Fibroblast of villous mesenchyme (primary cell): ENCODE measurements around the gene WDR64. TPM values are rescaled to one million over a fixed set of nuclear protein-coding genes. Genes with fewer than 3 reads are reported as not detected.
"Not testable (repeated sequence)": the region's sequence is repeated elsewhere in the genome, so short reads cannot be mapped to it uniquely, and the experiment has no call there.

Experiments
- DNase-seq: peaks from one replicate; pipeline ENCODE4 v3.0.0-alpha.2; 2010; ENCODE audit warnings: low read depth
- H3K4me3 ChIP-seq: 2 replicates; pipeline ENCODE4 v1.5.1; 2011; ENCODE audit warnings: low read depth, mild to moderate bottlenecking, low read length
- total RNA-seq: library from RNA; depleted of rRNA; stranded (reverse); fragments of >200 nt; gene quantifications from 2 replicates; pipeline ENCODE4 v1.2.3, GENCODE V29; 2012
- TF ChIP-seq, protein P1 (sequence below): IDR thresholded peaks from 2 replicates; pipeline ENCODE4 v1.5.1; 2012; ENCODE audit warnings: low read depth, mild to moderate bottlenecking, low read length; ENCODE audit not compliant: insufficient read depth

Gene WDR64
- total RNA-seq, 1 donor: not detected

GRCh38 chr1:241802863-241803262, 150.8 kb downstream of the WDR64 start:
- H3K4me3 ChIP-seq: no peak overlapping the region
- DNase-seq: no peak
- TF ChIP-seq, protein P1, sequence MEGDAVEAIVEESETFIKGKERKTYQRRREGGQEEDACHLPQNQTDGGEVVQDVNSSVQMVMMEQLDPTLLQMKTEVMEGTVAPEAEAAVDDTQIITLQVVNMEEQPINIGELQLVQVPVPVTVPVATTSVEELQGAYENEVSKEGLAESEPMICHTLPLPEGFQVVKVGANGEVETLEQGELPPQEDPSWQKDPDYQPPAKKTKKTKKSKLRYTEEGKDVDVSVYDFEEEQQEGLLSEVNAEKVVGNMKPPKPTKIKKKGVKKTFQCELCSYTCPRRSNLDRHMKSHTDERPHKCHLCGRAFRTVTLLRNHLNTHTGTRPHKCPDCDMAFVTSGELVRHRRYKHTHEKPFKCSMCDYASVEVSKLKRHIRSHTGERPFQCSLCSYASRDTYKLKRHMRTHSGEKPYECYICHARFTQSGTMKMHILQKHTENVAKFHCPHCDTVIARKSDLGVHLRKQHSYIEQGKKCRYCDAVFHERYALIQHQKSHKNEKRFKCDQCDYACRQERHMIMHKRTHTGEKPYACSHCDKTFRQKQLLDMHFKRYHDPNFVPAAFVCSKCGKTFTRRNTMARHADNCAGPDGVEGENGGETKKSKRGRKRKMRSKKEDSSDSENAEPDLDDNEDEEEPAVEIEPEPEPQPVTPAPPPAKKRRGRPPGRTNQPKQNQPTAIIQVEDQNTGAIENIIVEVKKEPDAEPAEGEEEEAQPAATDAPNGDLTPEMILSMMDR: no peak

GRCh38 chr1:241804706-241805105, 152.6 kb downstream of the WDR64 start:
- DNase-seq, H3K4me3 ChIP-seq: not testable (repeated sequence)

- H3K4me3 ChIP-seq: no peak overlapping the region
- DNase-seq: peak; percentile 91
- TF ChIP-seq, protein P1: no peak
Measured at GRCh38 chr1:241808265-241808664, 156.2 kb downstream of the WDR64 start.

DNA sequence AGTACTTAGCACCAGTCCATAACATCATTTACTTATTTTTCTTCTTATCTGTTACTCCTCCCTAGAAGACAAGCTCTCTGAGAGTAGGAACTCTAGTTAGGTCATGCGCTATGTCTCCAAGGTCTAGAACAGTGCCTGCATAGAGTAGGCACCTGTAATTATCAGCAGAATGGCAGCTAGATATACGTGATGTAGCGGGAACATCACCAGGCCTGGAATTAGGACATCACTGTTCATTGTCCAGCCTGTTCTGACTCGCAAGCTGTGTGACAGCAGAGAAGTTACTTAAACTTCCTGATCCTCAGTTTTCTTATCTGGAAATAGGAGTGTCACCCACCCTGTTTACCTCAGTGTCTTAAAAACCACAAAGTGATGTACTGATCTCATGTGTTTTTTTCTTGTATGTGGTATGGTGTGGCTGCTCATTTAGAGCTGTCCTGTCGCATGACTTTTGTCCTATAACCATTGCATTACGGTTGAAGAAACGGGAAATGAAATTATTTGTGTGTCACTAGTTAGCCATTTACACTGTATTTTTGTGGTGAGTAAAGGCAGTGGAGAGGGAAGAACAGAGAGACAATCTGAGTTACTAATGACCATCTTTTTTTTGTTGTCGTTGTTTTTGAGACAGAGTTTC, 158.8 kb downstream of the WDR64 start:
- DNase-seq: no peak

DNA sequence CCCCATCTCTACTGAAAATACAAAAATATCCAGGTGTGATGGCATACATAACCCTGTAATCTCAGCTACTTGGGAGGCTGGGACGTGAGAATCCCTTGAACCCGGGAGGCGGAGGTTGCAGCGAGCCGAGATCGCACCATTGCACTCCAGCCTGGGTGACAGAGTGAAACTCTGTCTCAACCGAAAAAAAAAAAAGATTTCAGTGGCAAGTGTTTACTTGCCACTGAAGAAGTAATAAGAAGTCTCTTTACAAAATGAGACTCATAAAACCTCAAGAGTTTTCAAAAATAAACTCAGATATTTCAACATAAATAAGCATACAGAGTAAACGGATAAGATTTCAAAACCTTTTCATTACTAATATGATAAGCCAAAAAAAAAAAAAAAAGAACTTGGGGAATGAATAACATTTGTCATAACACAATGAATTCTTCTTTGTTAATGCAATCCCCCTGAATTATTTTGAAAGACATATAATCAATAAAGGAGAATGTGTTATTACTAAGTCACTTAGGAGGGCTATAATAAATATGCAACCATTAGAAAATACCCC, 161.8 kb downstream of the WDR64 start:
- H3K4me3 ChIP-seq: no peak overlapping the region
- TF ChIP-seq, protein P1: no peak
- peak; percentile 71 for DNase-seq

More for the DNA sequence above, 158.8 kb downstream of the WDR64 start:
- TF ChIP-seq, protein P1: no peak
- no peak overlapping the region for H3K4me3 ChIP-seq

DNA sequence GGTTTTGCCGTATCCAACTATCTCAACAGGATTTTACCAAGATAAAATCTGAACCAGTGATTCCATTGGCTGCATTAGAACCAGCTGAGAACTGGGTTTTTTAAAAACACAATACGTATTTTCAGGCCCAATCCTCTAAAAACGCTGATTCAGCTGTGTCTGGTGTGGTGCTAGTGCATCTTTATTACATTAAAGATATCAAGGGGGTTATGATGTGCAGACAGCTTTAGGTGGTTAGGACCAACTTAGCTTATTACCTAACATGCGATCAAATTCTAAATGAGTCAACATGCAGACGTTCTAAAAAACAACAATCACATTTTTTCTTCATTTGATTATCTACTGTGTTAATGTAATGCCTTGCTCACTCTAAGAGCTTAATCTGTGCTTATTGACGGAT, 163.9 kb downstream of the WDR64 start:
- DNase-seq: no peak
- no peak overlapping the region for H3K4me3 ChIP-seq
- TF ChIP-seq, protein P1: no peak

- DNase-seq: peak; percentile 90
- TF ChIP-seq, protein P1: no peak
- no peak overlapping the region for H3K4me3 ChIP-seq
Measured at GRCh38 chr1:241817331-241817792, 165.3 kb downstream of the WDR64 start.
